HCT116 (cell line): ENCODE results near the gene PRAMEF2.
"Not testable (repeated sequence)": the region's sequence is repeated elsewhere in the genome, so short reads cannot be mapped to it uniquely, and the experiment has no call there.

Experiments
- CTCF ChIP-seq, 3 experiments: fragments of 200-600 bp in 1 of 3; sonication (generic) in 1 of 3; IDR thresholded peaks in 2 of 3; conservative IDR thresholded peaks in 1 of 3; 2 replicates each; pipeline ENCODE4 v1.5.1; 2012 to 2017; ENCODE audit warnings: low read depth in 2 of 3, low read length in 2 of 3, antibody characterized with exemption in 1 of 3, borderline replicate concordance in 1 of 3, control low read depth in 1 of 3, mild to moderate bottlenecking in 1 of 3, mixed read lengths in 1 of 3, mixed run types in 1 of 3, moderate library complexity in 1 of 3; ENCODE audit not compliant: insufficient read depth in 1 of 3
- ELF1 ChIP-seq: IDR thresholded peaks from 2 replicates; pipeline ENCODE4 v1.6.1; 2012; ENCODE audit warnings: low read depth, borderline replicate concordance
- EZH2 ChIP-seq: fragments of 200-600 bp; sonication (generic); IDR thresholded peaks from 2 replicates; pipeline ENCODE4 v1.6.1; 2017; ENCODE audit warnings: antibody characterized with exemption, mixed run types
- ZBTB33 ChIP-seq: IDR thresholded peaks from 2 replicates; pipeline ENCODE4 v1.6.1; 2011; ENCODE audit warnings: mild to moderate bottlenecking, low read length, moderate library complexity; ENCODE audit not compliant: insufficient replicate concordance; ENCODE audit errors: extremely low read depth

DNA sequence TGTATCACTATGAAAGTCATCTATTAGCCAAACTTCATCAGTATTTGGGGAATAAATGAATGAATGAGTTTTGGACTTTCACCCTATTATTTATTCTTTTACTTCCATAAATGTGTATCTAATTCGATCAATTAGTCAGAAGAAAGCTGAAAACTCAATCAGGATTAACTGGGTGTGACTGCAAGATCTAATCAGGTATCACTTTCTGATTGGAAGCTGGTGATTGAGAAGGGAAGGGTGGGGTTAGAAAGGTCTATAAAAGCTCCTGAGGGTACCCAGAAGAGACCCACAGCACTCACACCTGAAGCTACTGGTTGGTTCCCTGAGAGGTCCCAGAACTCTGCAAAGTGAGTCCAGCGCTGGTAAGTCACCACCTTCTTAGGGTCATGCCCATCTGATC is at the start of gene PRAMEF2:
- not testable (repeated sequence) for TF ChIP-seq EZH2; CTCF (IDR thresholded peaks at IDR 0.05 in 2 of 3, conservative IDR thresholded peaks at IDR 0.05 in 1 of 3; ENCODE audit: borderline replicate concordance in 1 of 3, insufficient read depth in 1 of 3, low read depth in 2 of 3, low read length in 2 of 3); ELF1; ZBTB33
